SH-SY5Y (cell line): ENCODE data around the gene NKAIN2.

Source experiments
- GATA2 ChIP-seq: IDR thresholded peaks from 2 replicates; pipeline ENCODE4 v1.6.1; 2011; ENCODE audit warnings: mild to moderate bottlenecking, low read depth, low read length
- GATA3 ChIP-seq: IDR thresholded peaks from 2 replicates; pipeline ENCODE4 v1.6.1; 2011; ENCODE audit warnings: low read depth, mild to moderate bottlenecking, low read length, moderate library complexity

DNA sequence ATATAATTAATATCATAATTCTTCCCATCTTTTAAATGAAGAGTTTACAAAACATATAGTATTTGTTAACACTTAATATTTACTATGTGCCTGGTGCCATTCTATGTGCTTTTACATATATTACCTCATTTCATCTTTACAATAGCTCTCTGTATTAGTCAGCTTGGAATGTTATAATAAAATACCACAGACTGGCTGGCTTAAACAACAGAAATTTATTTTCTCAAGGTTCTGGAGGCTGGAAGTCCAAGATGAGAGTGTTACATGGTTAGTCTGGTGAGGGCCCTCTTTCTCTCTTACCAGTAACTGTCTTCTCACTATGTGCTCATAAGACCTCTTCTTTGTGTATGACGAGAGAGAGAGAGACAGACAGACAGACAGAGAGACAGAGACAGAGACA, 110.2 kb downstream of the NKAIN2 start:
- no peak for TF ChIP-seq GATA2
- TF ChIP-seq GATA3: no peak
